ENCODE data around the gene LRIT1. TPM values are rescaled to one million over a fixed set of nuclear protein-coding genes. Genes with fewer than 3 reads are reported as not detected.

The LRIT1 gene
- total RNA-seq, 1 experiment from 2014 or later: not detected

DNA sequence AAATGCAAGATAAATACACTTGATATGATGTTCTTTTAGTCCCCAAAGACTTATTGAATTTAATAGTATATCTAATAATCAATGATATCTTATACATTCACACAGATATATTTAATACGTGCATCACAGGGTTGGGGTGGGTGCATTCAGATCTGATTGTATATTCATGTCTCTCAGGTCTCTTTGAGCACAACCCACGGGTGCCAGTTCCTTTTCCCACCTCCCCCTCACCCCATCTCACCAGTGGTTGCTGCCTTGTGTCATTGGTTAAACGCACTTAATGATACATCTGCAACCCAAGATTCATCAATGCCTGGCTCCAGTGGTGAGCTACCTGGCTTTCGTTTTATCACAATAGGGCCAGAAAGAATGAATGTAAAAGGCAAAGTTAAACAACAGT is 6.2 kb downstream of the LRIT1 start:
- no peaks in the 10 kb centered on the region for H4K20me1 ChIP-seq (ENCODE audit: insufficient read depth)
- ChIA-PET RAD21 (ENCODE audit: low non-redundant PET in 1 of 2, low total read pairs in 2 of 2, uncharacterized antibody in 2 of 2, unreplicated experiment in 2 of 2) (no interaction called here), CTCF (no interaction called here), POLR2A (no interaction called here)
- no peak overlapping the region for H3K4me2 ChIP-seq (ENCODE audit: low read length)
- H3K4me1 ChIP-seq (ENCODE audit: control insufficient read depth in 1 of 2, insufficient read depth in 2 of 2, low read length in 2 of 2): no peaks in the 10 kb centered on the region
- H3K27ac ChIP-seq (ENCODE audit: low read depth, low read length): no peak overlapping the region
- H3K4me3 ChIP-seq (replicated peaks in 1 of 2; ENCODE audit: low read depth in 1 of 2, low read length in 2 of 2): no peak overlapping the region
- H3K27me3 ChIP-seq (ENCODE audit: insufficient read depth, low read length): peaks cover 5% of the 10 kb centered on the region; the same call in 1 of the 2 replicates
- no peak for DNase-seq (ENCODE audit: low read depth, low spot score)
- no peak for ATAC-seq
- H3K9me3 ChIP-seq (ENCODE audit: control insufficient read depth in 1 of 2, insufficient read depth in 1 of 2, low read depth in 1 of 2, low read length in 2 of 2): no peaks in the 10 kb centered on the region
- no TSS peak for BruUV-seq (replicated peaks)
- no peak overlapping the region for H3K9ac ChIP-seq (ENCODE audit: low read length)
- H3K9me2 ChIP-seq (ENCODE audit: insufficient read depth): no peaks in the 10 kb centered on the region
- intact Hi-C loops (cut with micrococcal nuclease): no loop called here
- H3K79me2 ChIP-seq (ENCODE audit: insufficient read depth, low read length): no peaks in the 10 kb centered on the region
- TF ChIP-seq EZH2 (IDR thresholded peaks at IDR 0.05): no peak
- TF ChIP-seq EGR1 (IDR thresholded peaks at IDR 0.05; ENCODE audit: low read depth): no peak
- H3K36me3 ChIP-seq (ENCODE audit: control insufficient read depth in 1 of 2, insufficient read depth in 2 of 2, low read length in 2 of 2): no peaks in the 10 kb centered on the region
- no peak overlapping the region for H2AFZ ChIP-seq (ENCODE audit: low read depth, low read length, poor library complexity, severe bottlenecking)

DNA sequence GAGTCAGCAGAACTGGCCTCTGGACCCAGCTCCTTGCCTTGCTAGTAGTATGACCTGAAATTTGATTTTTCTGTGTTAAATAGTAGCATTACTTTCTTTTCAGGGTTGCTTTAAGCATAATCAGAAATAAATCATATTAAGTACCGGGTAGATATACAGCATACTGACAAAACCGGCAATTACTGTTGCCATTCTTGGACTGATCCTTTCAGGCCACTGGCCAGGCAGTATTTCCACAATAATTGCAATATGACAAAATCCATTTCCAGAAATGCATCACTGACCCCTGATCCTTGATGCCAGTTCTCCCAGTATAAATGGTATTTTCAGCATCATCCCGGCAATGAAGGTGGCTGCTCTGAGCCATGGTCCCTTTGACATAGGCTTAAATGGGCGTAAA is 6.9 kb downstream of the LRIT1 start:
- ATAC-seq (no peak), DNase-seq (ENCODE audit: low read depth, low spot score) (no peak)
- H3K4me2 ChIP-seq (ENCODE audit: low read length): no peak overlapping the region
- POLR2A ChIA-PET: no interaction called here
- CTCF ChIA-PET: no interaction called here
- no TSS peak for BruUV-seq (replicated peaks)
- no peak overlapping the region for H3K4me3 ChIP-seq (replicated peaks in 1 of 2; ENCODE audit: low read depth in 1 of 2, low read length in 2 of 2)
- no peaks in the 10 kb centered on the region for H3K4me1 ChIP-seq (ENCODE audit: control insufficient read depth in 1 of 2, insufficient read depth in 2 of 2, low read length in 2 of 2)
- H2AFZ ChIP-seq (ENCODE audit: low read depth, low read length, poor library complexity, severe bottlenecking): no peak overlapping the region
- intact Hi-C loops (cut with micrococcal nuclease): no loop called here
- no peaks in the 10 kb centered on the region for H3K9me2 ChIP-seq (ENCODE audit: insufficient read depth)
- no peaks in the 10 kb centered on the region for H3K9me3 ChIP-seq (ENCODE audit: control insufficient read depth in 1 of 2, insufficient read depth in 1 of 2, low read depth in 1 of 2, low read length in 2 of 2)
- RAD21 ChIA-PET (ENCODE audit: low non-redundant PET in 1 of 2, low total read pairs in 2 of 2, uncharacterized antibody in 2 of 2, unreplicated experiment in 2 of 2): no interaction called here
- no peaks in the 10 kb centered on the region for H4K20me1 ChIP-seq (ENCODE audit: insufficient read depth)
- no peak overlapping the region for H3K27ac ChIP-seq (ENCODE audit: low read depth, low read length)
- no peaks in the 10 kb centered on the region for H3K36me3 ChIP-seq (ENCODE audit: control insufficient read depth in 1 of 2, insufficient read depth in 2 of 2, low read length in 2 of 2)
- TF ChIP-seq, protein P1, sequence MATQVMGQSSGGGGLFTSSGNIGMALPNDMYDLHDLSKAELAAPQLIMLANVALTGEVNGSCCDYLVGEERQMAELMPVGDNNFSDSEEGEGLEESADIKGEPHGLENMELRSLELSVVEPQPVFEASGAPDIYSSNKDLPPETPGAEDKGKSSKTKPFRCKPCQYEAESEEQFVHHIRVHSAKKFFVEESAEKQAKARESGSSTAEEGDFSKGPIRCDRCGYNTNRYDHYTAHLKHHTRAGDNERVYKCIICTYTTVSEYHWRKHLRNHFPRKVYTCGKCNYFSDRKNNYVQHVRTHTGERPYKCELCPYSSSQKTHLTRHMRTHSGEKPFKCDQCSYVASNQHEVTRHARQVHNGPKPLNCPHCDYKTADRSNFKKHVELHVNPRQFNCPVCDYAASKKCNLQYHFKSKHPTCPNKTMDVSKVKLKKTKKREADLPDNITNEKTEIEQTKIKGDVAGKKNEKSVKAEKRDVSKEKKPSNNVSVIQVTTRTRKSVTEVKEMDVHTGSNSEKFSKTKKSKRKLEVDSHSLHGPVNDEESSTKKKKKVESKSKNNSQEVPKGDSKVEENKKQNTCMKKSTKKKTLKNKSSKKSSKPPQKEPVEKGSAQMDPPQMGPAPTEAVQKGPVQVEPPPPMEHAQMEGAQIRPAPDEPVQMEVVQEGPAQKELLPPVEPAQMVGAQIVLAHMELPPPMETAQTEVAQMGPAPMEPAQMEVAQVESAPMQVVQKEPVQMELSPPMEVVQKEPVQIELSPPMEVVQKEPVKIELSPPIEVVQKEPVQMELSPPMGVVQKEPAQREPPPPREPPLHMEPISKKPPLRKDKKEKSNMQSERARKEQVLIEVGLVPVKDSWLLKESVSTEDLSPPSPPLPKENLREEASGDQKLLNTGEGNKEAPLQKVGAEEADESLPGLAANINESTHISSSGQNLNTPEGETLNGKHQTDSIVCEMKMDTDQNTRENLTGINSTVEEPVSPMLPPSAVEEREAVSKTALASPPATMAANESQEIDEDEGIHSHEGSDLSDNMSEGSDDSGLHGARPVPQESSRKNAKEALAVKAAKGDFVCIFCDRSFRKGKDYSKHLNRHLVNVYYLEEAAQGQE (IDR thresholded peaks at IDR 0.05; ENCODE audit: low read depth): no peak
- TF ChIP-seq CEBPB (IDR thresholded peaks at IDR 0.05; ENCODE audit: low read depth) (no peak), POLR2A (IDR thresholded peaks at IDR 0.05; ENCODE audit: borderline replicate concordance, extremely low read depth, insufficient read depth, insufficient read length) (no peak), RAD21 (IDR thresholded peaks at IDR 0.05; ENCODE audit: low read depth) (no peak), SRF (IDR thresholded peaks at IDR 0.05; ENCODE audit: low read depth) (no peak), ZNF274 (IDR thresholded peaks at IDR 0.05; ENCODE audit: low read depth, low read length) (no peak), FOSL1 (IDR thresholded peaks at IDR 0.05; ENCODE audit: low read depth) (no peak), EZH2phosphoT487 (IDR thresholded peaks at IDR 0.05; ENCODE audit: borderline replicate concordance) (no peak), JUND (IDR thresholded peaks at IDR 0.05) (no peak), YY1 (IDR thresholded peaks at IDR 0.05; ENCODE audit: extremely low read depth, insufficient replicate concordance, low read depth, low read length) (no peak), EZH2 (IDR thresholded peaks at IDR 0.05) (no peak)
- TF ChIP-seq, protein P2, sequence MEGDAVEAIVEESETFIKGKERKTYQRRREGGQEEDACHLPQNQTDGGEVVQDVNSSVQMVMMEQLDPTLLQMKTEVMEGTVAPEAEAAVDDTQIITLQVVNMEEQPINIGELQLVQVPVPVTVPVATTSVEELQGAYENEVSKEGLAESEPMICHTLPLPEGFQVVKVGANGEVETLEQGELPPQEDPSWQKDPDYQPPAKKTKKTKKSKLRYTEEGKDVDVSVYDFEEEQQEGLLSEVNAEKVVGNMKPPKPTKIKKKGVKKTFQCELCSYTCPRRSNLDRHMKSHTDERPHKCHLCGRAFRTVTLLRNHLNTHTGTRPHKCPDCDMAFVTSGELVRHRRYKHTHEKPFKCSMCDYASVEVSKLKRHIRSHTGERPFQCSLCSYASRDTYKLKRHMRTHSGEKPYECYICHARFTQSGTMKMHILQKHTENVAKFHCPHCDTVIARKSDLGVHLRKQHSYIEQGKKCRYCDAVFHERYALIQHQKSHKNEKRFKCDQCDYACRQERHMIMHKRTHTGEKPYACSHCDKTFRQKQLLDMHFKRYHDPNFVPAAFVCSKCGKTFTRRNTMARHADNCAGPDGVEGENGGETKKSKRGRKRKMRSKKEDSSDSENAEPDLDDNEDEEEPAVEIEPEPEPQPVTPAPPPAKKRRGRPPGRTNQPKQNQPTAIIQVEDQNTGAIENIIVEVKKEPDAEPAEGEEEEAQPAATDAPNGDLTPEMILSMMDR (IDR thresholded peaks at IDR 0.05 in 2 of 3, conservative IDR thresholded peaks at IDR 0.05 in 1 of 3; ENCODE audit: borderline replicate concordance in 1 of 3, insufficient read depth in 1 of 3, low read depth in 2 of 3, low read length in 2 of 3): no peak
- TF ChIP-seq, protein P3, sequence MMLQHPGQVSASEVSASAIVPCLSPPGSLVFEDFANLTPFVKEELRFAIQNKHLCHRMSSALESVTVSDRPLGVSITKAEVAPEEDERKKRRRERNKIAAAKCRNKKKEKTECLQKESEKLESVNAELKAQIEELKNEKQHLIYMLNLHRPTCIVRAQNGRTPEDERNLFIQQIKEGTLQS (IDR thresholded peaks at IDR 0.05): no peak
- H3K79me2 ChIP-seq (ENCODE audit: insufficient read depth, low read length): no peaks in the 10 kb centered on the region
- H3K27me3 ChIP-seq (ENCODE audit: insufficient read depth, low read length): peaks cover 7% of the 10 kb centered on the region; the same call in 1 of the 2 replicates
- H3K9ac ChIP-seq (ENCODE audit: low read length): no peak overlapping the region

Data from HCT116 (cell line).